HG02943 (cell line): ENCODE results near the gene ABCA3.
"Not testable (repeated sequence)": the region's sequence is repeated elsewhere in the genome, so short reads cannot be mapped to it uniquely, and the experiment has no call there.

ENCODE experiments used
- ATAC-seq: cut with Tn5 transposase; IDR thresholded peaks from one replicate; pipeline ENCODE4 v1.9.1; 2021; ENCODE audit warnings: mild to moderate bottlenecking, low read depth, moderate library complexity; ENCODE audit not compliant: unreplicated experiment

ABCA3 gene

DNA sequence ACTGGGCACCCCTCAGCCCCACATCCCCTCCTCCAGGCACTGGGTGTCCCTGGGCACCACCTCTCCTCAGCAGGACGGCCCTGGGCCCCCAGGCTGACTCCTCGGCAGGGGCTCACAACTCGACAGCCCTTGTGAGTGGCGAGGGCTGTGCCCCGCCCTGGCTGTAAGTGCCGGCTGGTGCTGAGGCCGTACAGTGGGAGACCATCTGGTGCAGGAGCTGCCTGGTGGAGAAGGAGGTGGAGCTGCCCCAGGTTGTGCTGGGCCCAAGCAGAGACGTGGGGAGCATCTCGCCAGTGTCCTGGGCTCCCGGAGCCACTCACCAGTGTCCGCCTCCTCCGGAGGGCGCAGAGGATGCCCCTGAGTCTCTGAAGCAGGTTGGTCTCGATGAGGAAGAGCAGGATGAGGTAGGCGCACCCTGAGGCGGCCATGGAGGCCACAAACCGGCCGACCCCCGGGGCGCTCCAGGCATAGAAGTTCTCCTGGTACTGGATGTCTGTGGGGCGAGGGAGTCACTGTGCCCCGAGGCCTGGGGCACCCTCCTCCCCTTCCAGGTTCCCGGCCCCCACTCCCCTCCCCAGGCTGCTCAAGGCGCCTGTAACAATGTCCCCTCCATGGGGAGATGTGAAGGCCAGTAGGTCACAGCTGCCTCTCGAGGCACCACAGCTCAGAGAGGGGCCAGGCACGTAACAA, 57.5 kb downstream of the ABCA3 start:
- ATAC-seq = no peak

DNA sequence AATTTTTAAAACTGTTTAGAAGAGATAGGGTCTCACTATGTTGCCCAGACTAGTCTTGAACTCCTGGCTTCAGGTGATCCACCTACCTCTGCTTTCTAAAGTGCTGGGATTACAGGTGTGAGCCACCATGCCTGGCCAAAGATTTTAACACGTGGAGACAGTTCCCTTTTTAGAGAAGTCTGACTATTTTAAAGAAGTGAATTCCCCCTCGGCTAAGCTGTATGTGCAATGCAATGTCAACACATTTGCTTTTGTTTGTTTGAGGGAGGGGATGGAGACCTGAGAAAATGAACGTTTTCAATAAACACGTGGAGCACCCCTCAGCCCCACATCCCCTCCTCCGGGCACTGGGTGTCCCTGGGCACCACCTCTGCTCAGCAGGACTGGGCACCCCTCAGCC, 58.3 kb downstream of the ABCA3 start:
- ATAC-seq = no peak

DNA sequence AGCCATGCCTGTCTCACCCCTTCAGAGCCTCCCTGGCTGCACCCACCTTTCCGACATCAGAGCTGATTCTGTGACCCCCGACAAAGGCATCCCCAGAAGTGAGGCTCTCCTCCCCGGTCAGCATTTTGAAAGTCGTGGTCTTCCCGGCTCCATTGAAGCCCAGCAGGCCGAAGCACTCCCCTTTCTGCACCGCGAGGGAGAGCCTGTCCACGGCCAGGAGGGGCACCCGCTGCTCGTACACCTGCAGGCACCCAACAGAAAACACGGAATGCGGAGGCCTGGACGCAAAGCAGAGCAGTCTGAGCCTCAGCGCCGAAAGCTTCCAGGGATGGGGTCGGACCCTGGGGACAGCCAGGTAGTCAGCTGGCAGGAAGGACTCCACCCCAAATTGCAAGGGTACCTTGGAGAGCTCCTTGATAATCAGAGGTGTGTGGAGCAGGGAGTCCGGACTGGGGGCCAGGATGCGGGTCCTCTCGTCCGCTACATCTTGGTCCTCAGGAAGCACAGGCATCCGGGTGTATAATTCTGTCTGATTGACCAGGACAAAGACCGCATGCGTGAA, 59.5 kb downstream of the ABCA3 start:
- ATAC-seq = no peak

DNA sequence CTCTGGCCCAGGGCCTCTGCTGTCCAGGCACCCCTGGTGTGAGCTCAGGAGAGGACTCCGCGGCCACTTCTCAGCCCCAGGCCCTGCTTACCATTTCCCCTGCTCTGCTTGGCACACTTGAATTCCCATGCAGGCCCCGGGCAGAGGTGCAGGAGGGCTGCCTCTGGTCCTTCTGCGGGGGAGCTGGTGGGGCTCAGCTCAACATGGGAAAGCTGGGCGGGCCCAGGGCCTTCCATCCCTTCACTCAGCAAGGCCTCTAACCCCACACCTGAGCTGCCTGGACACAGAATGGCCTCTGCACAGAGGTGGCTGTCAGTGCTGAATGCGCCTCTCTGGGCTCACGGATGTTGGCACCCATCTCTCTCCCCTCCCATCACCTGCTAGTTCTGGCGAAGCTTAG, 60.1 kb downstream of the ABCA3 start:
- no peak for ATAC-seq

DNA sequence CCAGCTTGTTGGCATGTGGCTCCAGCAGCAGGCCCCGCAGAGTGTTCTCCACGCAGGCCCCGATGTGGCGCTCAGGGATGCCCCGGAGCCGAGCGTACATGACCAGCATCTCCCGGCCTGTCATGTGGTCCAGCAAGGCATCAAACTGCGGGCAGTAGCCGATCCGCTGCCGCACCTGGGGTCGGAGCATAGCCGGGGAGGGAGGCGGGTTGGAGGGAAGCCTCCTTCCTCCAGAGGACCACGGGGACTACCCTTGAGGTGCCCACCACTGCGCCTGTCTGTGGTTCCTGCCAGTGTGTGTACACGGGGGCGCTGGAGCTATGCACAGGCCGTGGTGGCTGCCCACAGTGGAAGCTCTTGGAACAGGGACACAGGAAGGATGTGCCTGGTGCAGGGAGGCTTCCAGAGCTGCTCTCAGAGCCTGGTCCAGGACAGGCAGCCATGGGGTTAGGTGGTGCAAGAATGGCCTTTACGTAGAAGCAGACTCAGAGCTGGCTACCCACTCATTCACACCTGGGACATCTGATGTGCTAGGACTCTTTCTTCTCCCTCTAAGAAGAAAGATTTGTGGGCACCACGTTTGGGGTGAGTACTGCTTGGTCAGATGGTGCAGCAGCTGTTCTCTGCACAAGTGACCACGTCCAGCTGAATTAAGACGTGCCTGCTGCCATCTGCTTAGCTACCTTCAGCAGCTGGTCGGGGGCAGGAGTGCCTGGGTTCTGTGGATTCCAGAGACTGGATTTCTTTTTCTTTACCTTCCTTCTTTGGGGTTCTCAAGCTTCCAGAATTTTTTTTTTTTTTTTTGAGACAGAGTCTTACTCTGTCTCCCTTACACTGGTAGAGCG, 61.4 kb downstream of the ABCA3 start:
- no peak for ATAC-seq

DNA sequence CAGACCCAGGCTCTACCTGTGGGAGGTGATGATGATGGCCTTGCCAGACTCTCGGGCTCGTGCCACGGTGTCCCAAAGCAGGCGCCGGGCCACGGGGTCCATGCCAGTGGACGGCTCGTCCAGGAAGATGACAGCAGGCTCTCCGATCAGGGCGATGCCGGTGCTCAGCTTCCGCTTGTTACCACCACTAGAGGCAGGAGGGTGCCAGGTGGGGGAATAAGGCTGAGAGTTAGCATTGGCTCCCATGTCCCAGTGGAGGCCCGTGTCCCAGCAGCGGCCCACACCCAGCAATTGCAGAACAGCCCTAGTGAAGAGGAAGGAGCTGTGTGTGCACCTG, 62.3 kb downstream of the ABCA3 start:
- no peak for ATAC-seq

DNA sequence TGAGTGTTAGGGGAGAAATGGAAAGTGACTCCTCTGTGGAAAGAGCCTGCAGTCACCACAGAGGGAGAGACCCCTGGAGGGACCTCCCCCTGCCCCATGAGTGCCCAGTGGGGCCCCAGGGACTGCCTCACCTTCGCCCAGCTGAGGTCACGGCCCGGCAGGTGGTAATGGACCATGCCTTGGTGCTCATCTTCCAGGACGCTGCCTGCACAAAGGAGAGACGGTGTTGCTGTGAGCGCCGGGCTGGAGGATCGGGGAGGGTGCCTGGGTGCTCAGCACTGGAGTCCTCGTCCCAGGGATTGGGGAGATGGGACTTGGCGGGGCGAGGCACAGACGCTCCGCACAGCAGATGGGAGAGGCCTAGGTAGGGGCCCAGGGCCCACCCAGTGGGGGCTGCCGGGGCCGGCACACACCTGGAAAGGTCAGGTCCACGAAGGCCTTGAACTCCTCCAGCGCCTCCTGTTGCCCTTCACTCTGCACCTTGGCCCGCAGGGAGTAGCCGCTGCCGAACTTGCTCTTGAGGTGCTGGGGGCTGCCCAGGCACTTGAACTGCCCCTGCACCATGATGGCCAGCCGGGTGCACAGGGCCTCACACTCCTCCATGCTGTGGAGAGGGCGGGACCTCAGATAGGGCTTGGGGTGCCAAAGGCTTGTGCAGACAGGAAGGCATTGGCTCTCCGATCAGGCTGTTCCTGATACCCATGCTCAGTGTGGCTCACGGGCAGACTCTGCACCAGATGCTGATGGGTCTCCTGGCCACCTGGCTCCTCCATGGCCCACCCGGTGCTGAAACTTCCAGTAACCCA, 62.9 kb downstream of the ABCA3 start:
- no peak for ATAC-seq

DNA sequence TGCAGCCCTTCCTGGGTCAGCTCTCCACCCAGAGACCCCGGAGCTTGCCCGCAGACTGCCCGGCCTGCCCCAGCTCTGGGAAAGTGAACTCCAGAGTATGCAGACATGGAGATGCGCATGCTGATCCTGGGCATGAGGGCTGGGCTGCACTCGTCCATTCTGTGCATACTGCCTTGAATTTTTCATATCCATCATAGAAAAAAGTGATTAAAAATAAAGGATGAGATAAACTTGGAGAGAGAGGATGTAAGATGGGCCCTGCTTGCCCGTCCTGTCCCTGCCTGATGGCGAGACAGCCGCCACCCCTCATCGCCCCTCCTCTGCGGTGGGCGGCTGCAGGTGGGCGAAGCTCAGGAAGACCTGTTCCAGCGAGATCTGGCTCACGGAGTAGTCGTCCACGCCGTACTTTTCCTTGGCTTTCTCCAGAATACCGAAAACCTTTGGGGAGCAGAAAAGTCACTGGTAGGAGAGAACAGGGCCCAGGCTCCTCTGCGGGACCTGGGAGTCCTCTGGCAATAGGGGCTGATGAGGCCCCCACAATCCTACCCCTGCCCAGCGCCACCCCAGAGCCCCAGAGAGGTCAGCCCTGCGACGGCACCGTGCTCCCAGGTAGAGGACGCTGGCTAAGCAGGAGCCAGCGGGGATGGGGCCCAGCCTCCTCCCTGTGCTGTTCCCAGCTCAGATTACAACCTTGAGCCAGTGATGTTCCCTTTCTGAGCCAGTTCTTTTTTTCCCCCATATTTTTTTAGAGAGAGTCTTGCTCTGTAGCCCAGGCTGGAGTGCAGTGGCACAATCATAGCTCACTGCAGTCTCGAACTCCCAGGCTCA, 63.9 kb downstream of the ABCA3 start:
- no peak for ATAC-seq

DNA sequence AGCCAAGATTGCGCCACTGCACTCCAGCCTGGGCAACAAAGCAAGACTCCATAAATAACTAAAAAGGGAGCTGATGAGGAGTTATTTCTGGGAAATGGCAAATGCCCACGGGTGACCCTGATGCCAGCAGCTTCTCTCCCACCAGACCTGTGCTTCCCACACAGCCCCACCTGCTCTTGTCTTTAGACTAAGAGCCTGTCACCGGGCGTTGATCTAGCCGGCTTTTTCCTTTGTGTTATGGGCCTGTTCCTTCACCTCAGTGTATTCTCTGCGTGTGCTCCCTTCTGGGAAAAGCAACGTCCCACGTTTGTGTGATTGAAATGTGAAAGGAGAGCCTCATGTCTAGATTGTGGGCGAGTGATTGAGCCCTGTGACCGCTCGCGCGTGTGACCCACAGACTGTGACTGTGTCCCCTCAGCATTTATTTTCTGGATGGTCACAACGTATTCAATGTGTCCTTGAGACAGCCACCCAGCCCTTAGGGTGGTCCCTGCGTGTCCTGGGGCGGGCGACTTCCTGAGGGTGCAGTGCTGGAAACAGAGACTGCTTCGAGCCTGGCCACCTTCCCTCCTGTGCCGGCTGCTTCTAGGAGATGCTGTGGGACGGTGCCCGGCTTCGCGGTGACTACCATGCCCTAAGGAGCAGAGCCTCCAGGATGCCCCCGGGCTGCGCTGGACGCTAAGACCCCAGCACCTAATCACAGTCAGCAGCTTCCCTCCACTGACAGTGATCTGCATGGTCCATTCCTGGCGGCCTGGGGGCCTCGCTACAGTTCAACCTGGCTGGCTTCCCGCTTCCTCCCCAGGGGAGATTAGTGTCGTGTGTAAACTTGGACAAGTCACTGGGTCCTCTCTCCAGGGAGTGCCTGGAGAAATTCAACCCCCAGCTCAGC, 64.8 kb downstream of the ABCA3 start:
- ATAC-seq = no peak

DNA sequence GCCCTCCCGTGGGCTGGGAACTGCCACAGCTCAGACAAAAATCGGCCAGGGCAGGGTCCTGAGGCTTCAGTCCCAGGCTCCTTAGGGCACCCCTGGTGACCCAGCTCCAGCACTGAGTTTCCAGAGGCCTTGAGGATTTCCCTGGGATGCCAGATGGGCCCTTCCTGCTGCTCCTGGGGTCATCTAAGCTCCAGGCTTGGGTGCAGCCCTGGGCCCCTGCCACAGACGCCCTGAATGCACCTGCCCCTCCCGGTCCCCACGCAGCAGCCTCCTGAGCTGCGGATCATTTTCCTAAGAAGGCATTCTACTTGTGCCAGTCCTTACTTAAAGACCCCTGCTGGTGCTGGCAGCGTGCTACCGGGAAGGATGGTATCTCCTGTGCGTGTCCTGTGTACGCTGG, 66.6 kb downstream of the ABCA3 start:
- ATAC-seq = no peak

DNA sequence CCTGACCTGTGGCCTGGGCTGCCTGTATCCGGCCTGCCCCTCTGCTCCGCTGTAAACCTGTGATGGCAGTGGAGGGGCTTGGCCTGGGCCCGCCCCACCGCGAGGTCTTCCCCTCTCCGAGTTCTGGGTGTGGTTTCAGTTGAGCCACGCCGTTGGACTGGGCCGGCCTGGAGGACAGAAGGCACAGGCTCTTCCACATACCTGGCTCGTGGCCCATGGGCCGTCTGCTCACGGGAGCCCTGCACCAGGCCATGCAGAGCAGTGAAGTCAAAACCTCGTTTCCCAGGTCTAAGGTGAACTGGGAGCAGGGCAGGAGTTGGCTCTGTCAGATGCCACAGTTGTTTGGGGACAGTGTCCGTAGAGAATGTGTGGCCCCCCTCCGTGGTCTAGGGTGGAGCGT, 67.0 kb downstream of the ABCA3 start:
- no peak for ATAC-seq

DNA sequence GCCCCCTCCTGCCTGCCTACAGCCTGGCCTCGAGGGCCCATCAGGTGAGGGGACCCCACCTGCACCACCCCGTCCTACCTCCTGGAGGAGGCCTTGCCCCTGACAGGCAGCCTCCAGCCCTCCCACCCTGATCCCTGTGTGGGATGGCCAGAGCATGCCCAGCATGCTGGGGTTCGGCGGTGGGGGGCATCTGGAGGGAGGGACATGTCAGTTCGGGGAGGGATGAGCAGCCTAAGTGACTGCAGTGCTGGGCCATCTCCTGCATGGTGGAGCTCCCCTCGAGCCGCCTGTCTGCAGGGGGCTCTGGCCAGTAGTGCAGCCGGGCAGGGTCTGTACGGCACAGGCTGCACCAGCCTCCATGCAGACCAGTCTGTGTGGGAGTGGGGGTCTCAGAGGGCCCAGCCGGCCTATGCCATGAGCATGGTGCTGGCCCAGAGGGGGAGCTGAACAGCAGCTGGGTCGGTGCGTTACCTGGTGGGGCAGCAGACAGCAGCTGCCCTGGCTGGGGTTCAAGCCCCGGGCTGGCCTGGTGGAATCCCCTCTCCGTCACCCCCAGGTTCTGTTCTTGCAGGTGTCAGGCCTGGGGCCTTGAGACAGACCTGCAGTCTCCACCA, 68.6 kb downstream of the ABCA3 start:
- no peak for ATAC-seq

DNA sequence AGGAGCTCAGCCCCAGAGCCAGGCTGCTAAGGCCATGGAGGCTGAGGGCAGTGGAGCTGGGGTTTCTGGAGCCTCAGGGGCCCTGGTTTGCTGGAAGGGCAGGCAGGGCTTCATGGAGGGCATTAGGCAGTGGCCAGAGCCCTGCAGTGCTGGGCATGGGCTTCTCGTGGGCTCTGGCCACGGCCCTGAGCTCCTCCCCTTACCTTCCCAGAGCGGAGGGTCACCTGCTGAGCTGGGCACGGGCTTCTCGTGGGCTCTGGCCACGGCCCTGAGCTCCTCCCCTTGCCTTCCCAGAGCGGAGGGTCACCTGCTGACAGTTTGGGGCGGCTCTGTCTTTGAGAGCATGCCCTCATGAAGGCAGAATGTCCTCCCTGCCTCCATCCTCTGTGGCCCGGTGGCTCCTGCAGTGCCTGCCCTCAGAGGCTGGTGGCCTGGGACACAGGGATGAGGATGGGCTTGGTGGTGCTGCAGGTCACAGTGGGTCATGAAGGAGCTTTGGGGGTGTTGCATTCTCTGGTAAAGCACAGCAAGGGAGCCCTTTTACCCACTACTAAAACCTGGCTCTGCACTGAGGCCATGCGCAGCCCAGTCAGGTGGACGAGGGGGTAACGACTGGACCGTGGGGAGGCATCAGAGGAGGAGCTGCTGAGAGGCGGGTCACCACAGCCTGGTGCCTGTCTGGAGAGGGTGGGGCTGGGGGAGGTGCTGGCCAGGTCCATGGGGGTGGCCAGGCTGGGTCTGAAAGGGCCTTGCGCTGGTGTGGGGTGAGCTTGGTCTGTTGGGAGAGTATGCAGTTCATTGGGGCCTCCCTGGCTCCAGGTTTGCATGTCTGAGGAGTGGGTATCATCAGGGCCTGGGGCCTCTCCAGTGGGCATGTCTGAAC, 69.7 kb downstream of the ABCA3 start:
- no peak for ATAC-seq

DNA sequence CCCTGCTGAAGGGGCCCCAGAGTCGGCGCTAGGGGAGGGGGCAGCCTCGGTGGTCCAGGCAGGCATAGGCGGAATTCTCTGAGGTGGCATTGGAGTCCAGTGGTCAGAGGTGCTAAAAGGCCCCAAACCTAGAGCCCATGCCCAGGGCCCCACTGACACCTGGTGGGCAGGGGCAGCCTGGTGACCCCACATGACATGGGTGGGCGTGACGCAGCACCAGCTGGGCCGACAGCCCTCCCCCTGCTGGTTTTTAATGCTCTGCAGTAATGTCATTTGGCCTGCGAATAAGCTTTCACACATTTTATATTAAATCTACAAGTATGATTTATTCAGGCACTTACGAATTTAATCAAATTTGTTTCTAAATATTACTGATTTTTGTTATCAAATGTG, 70.5 kb downstream of the ABCA3 start:
- no peak for ATAC-seq

DNA sequence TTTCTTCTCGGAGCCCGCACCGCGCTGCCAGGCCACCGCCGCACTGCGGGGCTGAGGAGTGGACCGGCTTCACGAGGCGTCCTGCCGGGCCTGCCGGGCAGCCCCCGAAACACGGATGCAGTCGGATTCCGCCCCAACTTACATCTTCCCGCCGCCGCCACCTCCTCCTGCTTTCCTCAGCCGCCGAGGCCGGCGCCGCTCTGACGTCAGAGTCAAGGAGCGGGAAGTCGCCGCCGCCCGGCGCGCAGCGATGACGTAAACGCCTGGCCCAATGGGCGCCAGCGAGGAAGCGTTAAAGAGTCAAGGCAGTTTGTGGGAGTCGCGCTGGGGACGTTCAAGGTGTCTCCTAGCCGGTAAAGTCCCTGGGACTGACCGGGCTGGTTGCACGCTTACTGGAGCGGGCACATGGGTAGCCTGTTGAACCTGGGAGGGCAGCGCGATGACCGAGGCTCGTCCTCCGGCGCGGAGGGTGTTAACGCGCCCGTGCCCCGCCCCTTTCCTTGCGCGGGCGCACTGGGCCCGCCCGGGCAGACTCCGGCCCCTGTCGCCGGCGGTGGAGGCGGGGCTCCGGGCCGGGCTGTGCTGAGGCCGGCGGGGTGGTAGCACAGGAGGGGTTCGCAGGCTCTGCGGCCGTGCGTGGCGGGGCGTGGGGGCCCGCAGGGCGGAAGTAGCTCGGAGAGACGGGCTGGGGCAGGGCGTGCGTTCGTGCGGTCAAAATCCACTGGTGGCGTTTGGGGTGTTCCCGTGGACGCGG, 72.4 kb downstream of the ABCA3 start, which contains the start of gene RNPS1:
Gene RNPS1, minus strand, starts transcription at position 214 of the 754 bp plus-strand sequence. CDS start 3,483 bp downstream, outside the sequence.
- peak; percentile 76 for ATAC-seq

DNA sequence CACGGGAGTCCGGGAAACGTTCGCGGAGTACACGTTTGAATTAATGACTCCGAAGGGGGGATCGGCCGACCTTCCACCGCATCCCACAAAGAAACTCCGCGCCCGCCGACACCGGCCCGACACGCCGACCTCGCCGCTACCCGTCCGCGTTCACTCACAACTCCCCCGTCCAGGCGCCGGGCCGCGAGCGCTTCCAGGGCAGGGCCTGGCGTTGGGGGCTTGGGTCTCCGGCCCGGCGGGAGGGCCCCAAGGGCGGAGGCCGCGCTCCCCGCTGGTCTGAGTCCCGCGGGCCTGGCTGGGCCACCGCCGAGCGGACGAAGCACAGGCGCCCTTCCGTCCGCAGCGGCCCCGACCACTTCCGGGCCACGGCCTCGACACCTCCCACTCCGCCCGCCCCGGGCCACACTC, 73.0 kb downstream of the ABCA3 start:
- ATAC-seq = peak; percentile 57

DNA sequence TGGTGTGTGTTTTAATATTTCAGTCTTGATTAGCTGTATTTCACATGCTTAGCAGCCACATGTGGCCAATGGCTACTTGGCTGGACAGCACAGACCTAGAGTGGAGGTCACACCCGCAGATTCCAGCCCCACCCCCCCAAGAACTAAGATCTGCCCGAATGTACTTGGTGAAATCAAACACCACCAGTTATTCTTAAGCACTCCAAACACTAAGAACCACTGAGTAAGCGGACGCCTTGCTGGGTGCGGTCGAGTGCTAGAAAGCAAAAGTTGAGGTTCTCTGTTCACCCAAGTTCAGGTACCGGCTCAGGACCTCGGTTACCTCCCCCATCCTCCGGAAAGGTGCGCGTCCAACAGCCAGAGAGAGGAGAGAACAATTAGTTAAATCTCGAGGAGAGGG, 73.6 kb downstream of the ABCA3 start:
- ATAC-seq = not testable (repeated sequence)
